ENCODE measurements around the gene NOTCH4.
A peak's percentile ranks its signal among the peaks of the same experiment; 100 is the strongest.

Gene NOTCH4

DNA sequence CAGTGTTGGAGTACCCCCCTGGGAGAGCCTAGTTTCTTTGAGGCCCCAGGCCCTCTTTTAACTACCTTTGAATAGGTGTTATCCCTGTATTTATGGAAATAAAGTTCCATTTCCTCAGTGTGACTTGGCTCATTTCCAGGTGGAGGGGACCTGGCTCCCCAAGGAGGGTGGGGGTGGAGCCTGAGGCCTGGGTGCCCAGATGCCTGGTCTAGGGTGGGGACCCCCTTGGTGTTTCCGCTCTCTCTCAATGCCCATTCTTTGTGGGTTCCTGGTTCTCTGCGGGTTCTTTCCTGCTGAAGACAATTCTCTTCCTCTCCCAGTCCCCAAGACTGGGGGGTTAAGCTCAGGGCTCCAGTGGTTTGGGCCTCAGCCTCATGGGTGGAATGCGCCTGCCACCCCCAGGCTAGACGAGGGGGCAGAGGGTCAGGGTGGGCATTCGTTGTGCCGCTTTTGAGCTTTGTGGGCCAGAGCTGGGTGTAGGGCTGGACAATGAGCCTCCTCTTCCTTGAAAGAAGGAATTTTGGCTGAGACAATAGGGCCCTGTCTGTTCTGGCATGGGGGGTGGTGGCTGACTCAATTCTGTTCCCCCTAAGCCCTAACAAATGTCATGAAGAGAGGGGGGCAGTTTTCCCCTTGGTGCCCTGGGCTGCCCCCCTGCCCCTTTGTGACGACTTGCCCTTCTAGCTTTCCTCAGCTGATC lies 60.2 kb downstream of the NOTCH4 start:
- DNase-seq (ENCODE audit: low read depth): no peak

DNA sequence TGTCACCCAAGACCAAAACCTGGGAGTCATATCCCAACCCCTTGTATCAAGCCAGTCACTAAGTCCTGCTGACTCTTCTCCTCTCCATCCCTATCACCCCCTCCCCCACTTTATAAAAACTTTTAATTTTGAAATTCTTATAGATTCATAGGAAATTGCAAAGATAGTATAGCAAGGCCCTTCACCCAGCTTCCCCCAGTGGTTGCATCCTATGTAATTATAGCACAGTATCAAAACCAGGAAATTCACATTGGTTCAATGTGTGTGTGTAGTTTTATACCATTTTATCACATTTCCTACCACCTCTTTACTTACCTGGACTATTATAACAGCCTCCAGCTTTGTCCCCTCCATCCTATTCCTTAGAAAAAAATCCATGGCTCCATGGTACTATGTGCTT lies 65.8 kb downstream of the NOTCH4 start:
- DNase-seq (ENCODE audit: low read depth): no peak

DNA sequence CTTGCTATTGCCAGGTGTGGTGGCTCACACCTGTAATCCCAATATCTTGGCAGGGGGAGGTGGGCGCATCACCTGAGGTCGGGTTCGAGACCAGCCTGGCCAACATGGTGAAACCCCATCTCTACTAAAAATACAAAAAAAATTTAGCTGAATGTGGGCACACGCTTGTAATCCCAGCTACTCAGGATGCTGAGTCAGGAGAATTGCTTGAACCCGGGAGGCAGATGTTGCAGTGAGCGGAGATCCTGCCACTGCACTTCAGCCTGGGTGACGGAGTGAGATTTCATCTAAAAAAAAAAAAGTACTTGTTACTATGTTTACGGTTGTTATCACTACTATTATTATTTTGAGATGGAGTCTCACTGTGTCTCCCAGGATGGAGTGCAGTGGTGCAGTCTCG lies 67.0 kb downstream of the NOTCH4 start:
- DNase-seq (ENCODE audit: low read depth): no peak

DNA sequence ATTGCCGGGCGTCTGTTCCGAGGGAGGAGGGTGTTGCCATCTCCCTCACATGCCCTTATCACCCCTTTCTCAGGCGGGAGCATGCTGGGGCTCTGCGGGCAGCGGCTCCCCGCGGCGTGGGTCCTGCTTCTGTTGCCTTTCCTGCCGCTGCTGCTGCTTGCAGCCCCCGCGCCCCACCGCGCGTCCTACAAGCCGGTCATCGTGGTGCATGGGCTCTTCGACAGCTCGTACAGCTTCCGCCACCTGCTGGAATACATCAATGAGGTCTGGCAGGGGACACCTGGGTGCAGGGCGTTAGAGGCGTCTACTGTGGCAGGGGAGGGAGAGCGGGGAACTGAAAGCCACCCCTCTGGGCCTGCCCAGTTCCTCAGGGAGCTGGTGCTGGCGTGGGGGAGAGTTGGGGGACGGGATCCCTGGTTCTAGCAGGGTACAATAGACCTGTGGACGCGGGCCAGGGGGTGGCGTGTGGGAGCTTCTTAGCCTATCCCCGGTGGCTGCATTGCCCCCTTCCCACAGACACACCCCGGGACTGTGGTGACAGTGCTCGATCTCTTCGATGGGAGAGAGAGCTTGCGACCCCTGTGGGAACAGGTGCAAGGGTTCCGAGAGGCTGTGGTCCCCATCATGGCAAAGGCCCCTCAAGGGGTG lies 69.2 kb downstream of the NOTCH4 start:
- DNase-seq (ENCODE audit: low read depth): peak; percentile 40

DNA sequence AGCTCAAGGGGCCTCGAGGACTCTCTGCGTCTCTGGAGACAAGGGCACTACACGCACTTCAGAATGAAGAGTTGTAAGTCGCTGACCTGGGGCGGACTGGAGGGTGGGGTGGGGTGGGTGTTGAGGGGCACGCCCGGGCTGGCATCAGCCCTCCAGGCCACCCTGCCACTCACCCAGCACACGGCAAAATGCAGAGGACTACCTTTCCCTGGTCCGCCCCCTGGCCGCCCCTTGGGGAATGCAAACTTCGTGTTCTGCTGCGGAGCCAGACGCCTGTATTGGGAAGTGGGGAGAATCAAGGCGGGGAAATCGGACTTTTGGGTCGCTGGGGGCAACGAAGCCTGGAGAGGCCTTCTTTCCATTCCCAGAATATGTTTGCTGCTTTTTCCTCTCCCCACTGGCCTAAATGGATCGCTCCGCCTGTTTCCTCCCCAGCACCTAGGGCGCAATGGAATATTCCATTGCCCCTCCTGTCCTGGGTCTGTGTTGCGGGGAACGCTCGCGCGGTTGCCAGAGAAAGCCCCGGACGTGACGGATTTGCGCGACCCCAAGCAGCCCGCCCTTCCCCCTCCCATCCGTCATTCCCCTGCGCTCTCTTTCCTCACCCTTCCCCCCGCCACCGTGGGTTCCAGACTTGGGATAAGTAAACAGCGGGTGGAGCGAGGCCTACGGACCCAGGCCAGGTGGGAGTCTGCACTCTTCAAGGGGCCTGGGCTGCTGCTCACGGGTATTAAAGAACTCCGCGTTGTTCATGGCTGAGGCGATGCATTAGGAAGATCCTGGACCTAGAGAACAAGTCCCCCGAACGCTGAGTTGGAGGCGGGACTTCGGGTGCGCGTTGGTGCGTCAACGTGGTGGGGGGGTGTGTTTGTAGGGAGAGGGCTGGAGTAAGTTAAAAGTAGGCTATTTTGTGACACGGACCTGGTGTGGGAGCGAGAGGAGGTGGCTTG lies 70.0 kb downstream of the NOTCH4 start, which contains the start of gene PPT2:
PPT2 (plus strand) TSS at position 578 of the 950 bp plus-strand sequence. CDS start 454 bp downstream, outside the sequence.
- peak; percentile 50 for DNase-seq (ENCODE audit: low read depth)

DNA sequence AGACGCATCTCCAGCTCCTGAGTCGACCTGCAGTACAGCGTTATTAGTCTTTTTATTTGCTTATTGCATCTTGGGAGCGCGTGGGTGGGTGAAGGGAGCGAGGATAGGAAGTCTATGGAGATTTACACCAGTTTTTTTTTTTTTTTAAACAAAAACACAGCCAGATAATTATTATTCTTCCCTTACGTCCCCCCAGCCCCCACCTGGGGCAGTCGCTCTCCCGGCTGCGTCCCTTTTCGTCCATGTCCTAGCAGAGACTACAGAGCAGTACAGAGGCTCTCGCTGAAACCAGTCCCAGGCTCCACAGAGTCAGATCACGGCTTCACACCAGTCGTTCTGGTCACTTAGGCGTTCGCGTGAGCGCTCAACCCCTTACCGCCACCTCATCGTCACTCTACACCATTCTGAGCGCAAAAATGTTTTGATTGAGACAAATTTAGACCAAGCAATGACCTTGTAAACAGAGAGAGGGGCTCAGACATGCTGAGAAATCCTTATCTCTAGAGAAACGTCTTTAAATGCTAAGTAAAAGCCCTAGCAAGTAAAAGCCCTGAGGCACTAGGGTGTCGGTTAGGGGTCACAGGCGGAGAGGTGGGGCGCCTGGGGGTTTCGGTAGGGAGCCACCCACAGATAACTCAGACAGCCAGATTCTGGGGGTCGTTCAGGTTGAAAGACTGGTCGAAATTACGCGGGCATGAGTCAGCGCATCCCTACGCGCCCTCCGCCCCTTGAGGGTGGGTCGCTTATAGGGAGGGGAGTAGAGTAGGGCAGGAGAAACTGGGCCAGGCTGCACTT lies 70.9 kb downstream of the NOTCH4 start:
- no peak for DNase-seq (ENCODE audit: low read depth)

DNA sequence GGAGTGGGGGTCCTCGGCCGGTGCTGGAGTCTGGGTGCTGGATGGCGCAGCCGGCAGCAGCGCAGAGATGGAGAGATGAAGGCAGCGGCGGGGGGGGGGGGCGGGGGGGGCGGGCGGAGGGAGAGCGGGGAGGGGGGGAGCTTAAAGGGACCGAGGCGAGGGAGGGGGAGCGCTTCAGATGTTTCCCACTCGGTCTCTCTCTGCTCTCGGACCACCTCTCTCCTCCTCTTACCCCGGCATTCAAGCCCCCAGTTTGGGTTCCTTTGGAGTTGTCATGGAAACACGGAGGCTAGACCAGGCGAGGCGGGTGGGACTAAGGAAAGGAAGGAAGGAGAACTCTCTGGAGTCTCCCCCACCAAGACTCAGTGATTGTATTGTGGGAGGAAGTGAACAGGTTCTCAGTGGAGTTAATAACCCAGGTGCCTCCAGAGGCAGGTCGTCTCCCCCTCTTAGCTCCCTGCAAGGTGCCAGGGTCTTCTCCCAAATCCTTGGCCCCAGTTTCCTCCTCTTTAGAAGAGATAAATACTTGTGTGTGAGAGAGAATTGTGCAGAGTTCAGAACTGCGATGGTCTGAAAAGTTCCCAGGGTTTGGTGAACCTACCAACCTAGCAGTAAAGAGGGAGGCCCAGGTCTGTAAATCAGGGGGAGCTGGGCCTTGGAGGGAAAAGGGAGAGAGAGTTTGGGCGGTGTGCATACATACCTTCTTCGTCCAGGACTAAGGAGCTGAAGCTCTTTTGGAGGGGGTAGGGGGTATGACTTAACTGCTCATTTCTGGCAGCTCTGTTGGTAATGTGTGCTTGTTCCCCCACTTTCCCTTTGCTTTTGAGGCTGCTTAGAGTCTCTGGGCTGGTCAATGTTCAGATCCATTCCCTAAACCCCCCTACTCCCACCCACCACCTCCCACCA lies 71.8 kb downstream of the NOTCH4 start, which contains the start of gene PRRT1:
PRRT1 (minus strand) TSS at position 77 of the 906 bp plus-strand sequence. CDS start 112 bp downstream, outside the sequence.
- DNase-seq (ENCODE audit: low read depth): no peak

DNA sequence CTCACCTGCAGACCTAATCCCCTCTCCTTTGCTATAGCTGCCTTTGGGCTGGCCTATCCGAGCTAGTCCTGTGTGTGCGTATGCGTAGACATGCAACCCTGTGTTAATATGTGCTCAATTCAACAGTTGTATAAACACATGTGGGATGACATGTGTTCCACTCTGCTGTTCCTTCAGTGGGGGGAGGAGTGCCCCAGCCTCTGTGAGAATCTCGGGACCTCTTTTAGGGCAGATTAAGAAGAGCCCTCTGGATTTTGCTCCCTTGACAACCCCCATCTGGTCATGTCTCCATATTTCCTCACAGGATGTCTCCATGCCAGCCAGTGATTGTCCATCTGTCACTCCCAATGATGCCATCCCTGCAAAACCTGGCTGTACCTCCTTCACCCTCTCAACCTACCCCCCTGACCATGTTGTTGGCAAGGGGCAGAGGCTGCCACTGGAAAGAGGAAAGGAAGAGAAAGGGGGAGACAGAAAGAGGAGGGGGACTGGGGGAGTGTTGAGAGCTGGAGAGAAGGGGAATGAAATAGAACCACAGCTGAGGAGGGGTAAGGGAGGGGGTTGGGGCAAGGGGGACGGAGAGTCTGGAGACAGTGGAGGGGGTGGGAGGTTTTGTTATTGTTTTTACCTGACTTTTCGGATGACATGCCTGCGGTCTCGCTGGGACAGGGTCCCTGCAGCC lies 72.5 kb downstream of the NOTCH4 start:
- no peak for DNase-seq (ENCODE audit: low read depth)

DNA sequence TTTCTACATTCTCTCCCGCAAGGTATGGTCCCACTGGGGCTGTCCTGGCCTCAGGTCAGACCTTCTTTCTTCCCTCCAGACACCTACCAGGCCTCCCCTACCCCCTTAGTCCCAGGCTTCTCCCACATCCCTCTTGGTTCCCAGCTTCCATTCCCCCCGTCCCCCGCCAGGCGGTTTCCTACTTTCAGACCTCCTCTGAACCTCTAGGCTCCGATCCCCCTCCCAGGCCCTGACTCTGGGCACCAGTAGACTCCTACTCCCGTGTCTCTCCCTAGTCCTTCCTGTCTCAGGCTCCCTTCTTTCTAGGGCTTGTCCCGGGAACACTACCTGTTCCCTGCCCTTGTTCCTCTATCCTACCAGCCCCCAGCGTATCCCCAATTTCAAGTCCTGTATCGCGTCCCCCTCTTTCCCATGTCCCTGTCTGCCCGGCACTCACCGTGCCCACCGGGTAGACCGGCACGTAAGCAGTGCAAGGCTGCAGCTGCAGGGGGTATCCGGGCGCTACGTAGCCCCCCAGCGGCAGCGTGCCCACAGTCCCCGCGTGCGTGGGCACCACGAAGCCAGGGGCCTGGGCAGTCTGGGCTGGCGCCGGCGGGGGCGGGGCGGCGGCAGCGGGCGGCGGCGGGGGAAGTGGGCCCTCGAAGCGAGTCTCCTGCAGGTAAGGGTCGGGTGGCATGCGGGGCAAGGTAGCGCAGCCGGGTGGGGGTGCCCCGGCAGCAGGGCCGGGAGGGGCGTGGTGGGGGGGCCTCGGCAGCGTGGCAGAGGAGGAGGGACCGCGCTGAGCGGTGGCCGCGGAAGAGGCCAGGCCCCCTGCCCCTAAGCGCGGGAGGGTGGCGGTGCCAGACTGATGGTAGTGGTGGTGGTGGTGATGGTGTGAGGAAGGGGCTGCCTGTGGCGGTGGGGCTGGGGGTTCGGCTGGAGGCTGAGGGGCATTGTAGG lies 73.7 kb downstream of the NOTCH4 start:
- DNase-seq (ENCODE audit: low read depth): no peak

DNA sequence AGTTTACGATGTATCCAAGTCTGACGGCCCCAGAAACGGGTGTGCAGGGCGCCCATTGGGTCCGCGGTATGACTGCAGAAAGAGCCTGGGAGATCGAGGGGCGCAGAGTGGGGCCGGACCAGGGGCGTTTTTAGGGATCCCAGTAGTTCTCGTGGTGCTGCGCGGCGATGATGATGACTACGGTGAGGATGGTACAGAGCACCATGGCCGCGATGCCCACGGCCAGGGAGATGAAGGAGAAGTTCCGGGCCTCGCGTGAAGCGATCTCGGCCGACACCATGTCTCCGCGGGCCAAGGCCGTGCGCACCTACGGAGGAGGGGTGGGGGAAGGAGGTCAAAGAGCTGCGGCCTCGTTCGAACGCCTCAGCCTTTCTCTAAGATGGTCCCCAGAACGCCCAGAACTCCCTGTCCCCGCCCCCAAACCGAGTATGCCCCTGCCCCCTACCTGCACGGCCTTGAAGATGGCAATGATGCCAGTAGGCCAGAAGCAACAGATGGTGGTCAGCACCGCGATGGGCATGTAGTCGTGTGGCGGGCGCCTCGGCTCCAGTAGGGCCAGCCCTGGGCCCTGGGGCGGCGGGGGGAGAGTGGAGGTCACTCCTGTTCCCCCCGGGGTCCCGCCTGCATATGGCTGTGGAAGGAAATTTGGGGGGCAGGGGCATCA lies 74.6 kb downstream of the NOTCH4 start:
- DNase-seq (ENCODE audit: low read depth): no peak

DNA sequence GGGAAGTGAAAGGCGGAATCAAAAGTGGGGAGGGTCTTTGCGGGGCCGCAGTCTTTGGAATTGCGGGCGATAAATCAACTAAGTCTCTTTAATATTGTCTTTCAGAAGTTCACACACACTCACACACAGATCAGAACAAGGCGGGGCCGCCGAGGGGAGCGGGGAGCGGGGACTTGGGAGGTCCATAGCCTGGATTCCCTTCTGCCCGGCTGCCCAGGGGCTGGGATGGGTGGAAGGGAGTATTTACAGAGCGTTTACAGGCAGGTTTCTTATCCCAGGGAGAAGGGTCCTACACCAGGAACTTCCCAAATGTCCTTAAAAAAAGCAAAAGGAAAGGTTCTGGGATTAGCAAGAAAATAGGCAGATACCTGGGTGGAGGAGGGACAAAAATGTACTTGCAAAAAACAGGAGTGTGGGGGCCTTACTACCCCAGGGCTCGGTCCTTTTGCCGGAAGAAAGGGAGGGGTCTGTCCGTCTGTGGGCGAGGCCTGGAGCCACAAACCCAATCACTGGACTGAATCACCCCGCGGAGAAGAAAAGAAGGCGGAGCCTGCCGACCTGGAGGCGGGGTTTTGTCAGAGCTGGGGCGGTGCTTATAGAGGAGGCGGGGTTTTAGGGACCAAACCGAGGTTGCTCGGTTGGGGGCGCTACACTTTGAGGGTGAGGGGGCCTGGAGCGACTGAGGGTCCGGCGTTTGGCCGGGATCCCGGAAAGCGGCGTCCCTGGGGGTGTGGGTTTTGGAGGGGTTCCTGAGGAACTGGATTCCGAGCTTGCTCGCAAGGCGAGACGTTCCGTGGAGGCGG lies 75.4 kb downstream of the NOTCH4 start:
- DNase-seq (ENCODE audit: low read depth): peak; percentile 53

DNA sequence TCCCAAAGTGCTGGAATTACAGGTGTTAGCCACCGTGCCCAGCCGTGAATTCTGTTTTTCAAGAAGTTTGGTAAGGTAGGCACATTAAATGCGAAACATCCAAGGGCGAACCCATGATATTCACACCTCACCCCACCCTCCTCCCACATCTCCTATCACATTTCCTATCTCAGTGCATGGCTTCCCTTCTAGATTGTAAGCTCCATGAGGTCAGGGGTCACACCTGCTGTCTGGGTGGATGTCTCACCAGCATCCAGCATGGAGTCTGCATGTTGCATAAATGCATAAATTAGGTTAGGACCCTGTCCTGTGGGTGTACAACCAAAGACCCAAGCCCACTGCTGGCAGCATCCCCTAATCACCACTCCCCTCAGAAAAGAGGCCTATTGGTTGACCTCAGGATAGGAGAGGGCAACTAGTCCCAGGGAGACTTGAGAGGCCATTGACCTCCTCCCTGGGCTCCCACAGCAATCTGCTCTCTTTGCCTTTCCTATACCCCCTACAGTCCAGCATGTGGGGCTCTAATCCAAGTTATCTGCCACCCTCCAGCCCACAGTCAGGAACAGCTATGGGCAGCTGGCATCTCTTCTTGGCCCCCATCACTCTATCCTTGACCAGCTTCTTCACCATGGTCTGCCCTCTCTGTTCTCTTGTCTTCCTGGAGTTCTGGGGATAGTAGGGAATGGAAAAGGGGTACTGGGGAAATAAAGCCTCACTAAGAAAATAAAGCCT lies 76.3 kb downstream of the NOTCH4 start:
- DNase-seq (ENCODE audit: low read depth): no peak

DNA sequence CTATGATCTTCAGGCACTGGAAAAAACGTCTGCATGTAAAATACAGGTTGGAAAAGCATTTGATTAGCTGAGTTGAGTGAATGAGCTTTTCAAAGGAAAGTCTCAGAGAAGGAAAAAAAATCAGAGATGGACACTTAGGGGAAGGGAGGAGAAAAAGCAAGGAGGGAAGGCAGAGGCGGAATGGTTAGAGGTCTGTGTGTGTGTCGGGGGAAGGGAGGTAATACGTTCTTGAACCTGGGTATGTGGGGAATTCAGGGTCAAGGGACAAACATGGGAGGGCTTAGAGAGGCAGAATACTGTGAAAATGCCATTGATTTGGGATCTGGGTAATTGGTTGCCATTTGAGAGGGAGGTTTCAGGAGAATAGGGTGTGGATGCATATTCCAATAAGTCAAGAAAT lies 77.2 kb downstream of the NOTCH4 start:
- no peak for DNase-seq (ENCODE audit: low read depth)

DNA sequence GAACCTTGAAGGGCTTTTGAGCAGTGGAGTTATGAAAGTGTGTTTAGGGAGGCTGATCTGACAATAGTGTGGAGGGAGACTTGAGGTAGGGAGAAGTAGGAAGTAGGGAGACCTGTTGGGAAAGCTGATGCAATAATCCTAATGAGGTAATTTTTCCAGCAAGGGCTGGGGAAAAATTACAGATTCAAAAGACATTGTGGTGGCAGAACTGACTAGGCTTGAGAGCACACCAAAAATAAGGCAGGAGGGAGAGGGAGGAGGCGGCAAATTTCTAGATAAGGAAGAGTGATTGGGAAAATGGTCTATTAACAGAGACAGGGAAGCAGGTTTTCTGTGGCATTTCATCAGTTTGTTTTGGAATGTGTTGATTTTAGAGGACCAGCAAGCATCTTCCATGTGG lies 77.6 kb downstream of the NOTCH4 start:
- no peak for DNase-seq (ENCODE audit: low read depth)

Data from activated T-helper 9 cell treated with anti-CD3 and anti-CD28 coated beads, Interleukin-2, amount 50 U/mL, for 16 hours (primary cell).